Stimulated activated CD4-positive, alpha-beta T cell treated with anti-CD3 and anti-CD28 coated beads, Interleukin-1b, Interleukin-23, amount 100 ng/mL, for 4 hours (primary cell): ENCODE data around the gene CACNA1C.

Experiments used
- DNase-seq, 2 donors: peaks; one replicate each; pipeline ENCODE4 v3.0.0-alpha.2; 2020; ENCODE audit warnings: low read depth in 2 of 2

Gene CACNA1C

DNA sequence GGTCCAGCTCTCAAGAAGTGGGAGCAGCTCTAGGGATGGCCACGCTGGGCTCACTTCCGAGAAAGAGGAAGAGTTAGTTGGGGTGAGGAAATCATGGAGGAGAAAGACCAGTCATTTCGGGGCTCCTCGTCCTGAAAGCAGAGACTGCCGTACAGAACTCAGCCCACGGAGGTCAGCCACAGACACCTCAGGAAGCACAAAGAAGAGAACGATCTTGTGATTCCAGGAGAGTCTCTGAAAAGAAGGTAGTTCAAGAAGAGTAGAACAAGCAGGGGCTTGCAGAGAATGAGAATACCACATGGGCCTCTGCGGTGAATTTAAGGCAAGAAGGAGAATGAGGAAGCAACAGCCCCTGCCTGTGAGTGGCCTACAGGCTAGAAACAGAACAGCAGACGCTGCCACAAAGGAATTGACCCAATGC lies 311.9 kb downstream of the CACNA1C start:
- no peak for DNase-seq

DNA sequence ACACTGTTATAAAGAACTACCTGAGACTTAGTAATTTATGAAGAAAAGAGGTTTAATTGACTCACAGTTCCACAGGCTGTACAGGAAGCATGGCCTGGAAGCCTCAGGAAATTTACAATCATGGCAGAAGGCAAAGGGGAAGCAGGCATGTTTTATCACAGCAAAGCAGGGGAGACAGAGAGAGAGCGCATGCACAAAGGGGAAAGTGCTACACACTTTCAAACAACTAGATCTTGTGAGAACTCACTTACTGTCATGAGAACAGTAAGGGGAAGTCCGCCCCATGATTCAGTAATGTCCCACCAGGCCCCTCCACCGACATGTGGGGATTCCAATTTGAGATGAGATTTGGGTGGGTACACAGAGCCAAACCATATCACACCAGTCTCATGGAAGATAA lies 313.9 kb downstream of the CACNA1C start:
- DNase-seq, result no peak

DNA sequence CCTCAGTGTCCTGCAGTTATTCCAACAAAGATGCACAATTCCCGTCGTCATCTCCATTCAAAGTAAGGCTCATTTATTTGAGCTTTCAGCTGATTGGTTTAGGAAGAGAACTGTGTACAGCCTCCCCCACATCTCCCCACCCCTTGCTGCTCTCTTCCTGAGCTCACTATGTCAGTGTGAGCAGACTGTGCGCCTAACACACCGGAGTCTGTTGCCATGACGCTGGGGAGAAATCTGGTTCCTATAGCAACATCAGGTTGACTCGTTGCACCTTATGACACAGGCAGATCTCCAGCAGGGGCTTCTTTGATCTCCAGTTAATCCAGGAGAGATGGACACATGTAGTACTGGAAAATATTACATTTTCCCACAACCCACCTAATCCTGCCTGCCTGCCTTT lies 319.4 kb downstream of the CACNA1C start:
- no peak for DNase-seq

DNA sequence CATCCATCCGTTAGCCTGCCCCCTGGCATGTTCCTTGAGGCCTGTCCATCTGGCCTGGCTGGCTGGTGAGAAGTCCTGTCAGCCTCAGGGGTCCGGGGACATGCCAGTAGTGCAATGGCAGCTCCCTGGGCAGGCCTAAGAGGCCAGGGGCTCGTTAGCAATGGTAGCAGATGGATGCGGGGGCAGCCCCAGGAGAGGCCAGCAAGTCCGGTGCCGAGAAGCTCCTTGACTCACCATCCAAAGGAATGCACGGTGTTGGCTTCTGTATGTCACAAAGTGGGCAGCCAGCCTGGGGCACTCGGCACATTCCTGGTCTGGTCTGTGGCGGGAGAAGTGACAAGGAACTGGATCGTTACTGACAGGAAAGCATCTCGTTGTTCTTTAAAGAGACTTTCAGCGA lies 319.9 kb downstream of the CACNA1C start:
- DNase-seq, result no peak

DNA sequence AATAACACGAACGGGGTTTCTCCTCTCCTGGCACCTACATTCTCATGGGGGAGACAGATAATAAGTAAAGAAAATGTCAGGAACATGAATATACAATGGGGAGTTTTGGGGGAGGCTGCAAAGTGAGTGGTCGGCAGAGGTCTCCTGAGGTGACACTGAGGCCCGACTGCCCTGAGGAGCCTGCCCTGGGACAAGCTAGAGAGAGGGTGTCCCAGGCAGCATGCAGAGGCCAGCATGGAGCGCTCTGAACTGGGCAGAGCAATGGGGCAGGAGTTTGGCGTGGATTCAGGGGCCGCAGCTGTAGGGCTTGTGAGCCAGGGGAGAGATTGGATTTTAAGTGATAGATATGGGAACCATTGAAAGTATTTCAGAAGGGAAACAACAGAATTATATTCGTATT lies 320.5 kb downstream of the CACNA1C start:
- DNase-seq, result no peak

DNA sequence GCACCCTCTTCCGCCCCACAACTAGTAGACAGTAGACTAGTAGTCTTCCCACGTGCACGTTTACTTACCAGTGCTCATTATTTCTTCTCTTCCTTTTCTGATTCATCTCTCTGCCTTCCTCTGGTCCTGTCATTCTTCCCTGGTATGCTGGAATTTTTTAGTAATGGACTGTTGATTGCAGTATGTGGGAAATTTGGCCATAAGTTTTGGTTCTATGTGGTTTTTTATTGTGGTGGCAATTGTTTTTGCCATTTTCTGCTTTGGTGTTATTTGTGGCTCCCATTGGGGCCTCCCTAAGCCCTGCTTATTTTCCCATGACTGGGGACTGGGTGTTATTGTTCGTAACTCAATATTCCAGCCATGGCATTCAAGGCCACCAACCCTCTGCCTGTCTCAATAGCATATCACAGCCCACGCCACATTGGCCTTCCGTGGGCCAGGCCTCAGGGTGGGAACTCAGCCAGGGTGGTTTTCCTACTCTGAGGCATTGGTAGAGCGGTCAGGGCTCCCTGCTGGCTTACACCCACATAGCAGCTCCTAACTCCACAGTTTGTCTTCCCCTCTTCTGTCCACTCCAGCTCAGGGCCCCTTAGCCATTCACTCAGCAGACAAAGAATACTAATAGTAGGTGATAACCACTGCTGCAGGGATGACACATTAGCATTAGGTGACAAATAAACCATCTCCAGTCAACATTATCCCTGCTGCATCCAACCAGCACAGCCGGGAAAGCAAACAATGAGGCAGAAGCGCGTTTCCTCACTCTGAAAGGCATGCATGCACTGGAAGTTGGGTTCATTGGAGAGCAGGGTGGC lies 321.5 kb downstream of the CACNA1C start:
- no peak for DNase-seq

DNA sequence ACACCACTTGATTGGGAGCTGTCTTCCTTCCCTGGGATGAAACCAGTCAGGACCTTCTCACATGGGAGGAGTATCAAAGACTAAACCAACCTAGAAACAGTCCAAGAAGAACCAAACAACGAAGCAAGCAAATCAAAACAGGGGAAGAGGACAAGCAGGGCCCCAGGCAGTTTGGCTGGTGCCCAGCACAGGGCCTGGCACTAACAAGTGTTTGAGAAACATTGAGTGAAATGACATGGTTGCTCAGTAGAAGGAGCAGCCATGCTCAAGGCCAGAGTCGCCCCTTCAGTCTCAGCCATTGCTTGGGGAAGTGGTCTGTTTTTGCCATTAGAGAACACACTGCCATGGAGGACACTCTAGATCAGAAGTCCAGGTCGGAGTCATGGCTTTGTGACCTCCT lies 323.1 kb downstream of the CACNA1C start:
- DNase-seq, result no peak

DNA sequence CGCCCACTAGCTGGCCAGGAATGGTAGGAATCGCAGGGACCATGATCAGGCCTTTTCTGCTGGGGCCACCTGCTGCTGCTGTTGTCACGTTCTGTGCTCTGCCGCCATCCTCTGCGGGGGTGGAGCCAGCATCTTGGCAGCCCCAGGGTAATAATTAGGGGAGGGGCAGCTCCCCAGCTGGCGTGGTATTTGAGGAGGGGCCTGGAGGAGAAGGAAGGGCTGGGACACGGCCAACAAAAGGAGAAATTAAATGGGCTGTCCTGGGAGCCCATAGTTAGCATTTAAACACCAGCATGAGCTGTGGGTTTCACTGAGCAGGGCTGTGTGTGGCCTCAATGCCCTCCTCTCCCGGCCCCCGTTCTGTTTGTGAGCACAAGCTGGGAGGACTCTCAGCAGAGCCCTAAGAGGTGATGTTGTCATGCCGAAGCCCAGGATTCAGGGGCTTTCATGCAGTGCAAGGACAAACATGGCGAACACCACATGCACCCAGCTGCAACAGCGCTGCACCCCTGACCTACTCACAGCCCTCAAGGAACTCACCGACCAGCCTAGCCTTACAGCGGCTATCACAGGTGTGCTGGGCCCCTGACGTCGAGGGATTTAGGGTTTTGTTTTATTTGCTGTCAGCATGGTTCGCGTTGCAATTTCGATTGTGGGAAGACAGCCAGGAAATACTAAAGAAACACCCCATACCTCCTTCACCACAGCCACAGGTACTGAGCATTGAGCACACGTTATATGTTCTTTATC lies 324.3 kb downstream of the CACNA1C start:
- DNase-seq, result no peak

DNA sequence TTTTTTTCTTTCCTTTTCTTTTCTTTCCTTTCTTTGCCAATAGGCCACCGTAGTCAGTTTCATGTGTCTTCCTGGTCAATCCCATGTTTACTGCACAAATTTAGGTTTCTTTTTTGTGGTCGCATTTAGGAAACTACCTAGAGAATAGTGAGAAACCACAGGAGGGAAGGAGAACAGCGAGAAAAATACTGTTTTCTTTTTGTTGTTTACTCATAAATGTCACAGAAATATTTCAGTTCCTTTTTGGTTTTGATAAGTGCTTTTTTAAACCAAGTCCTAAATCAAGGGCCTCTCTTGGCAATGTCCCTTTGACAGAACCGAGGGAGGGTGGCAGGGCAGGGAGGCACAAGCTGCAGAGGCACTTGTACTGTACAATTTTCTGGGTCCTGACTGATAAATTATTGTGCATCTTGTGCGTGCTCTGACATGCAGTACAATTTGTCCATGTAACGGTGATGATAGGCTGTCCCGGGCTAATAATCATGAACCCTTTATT lies 326.1 kb downstream of the CACNA1C start:
- no peak for DNase-seq

DNA sequence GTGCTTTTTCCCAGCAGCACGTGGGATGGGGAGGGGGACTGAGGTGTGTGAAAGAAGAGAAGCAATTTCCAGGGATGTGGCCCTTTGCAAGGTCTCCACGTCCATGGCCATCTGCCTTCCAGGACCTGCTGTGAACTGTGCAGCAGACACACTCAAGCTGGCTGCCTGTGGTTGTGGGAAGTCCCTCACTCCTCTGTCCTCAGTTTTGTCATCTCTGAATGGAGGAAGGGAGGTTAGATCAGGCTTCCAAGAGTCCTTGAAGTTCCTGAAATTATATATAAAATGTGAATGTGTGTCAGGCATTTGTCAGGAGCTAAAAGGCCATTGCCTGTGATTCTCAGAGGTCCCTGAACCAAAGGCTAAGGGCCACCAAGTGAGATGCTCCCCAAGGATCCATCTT lies 328.2 kb downstream of the CACNA1C start:
- DNase-seq, result no peak

DNA sequence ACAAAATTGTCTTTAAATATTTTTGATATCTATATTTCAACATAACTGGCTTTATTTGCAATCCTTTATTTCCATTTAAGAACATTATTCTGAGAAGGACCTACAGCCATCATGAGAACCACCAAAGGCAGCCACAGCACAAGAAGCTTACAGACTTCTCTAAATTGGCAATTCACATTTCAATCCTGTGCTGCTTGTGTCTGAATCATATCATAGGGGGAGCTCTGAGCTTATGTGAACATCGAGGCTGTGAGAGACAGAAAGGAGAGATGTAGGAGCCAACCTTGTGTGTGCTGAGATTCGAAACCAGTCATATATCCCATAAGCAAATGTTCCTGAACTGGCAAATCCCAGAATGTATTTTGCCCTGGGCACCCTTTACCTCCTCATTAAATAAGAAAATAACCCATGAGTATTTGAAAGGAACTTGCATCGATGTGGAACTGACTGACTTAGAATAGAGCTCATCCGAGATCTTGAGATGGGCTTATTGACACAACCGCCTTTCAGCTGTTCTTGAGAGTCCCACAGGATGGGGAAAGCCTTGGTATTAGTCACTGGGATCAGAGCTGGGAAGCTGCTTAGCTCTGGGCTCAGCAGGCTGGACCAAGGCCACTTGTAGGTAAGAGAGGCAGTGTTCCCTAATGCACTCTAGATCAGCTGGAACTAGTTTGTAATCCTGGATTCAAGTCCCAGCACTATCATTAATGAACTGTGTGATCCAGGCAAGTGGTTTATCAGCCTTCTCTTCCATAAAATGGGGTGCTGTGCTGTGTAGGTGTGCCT lies 329.8 kb downstream of the CACNA1C start:
- DNase-seq, result no peak

DNA sequence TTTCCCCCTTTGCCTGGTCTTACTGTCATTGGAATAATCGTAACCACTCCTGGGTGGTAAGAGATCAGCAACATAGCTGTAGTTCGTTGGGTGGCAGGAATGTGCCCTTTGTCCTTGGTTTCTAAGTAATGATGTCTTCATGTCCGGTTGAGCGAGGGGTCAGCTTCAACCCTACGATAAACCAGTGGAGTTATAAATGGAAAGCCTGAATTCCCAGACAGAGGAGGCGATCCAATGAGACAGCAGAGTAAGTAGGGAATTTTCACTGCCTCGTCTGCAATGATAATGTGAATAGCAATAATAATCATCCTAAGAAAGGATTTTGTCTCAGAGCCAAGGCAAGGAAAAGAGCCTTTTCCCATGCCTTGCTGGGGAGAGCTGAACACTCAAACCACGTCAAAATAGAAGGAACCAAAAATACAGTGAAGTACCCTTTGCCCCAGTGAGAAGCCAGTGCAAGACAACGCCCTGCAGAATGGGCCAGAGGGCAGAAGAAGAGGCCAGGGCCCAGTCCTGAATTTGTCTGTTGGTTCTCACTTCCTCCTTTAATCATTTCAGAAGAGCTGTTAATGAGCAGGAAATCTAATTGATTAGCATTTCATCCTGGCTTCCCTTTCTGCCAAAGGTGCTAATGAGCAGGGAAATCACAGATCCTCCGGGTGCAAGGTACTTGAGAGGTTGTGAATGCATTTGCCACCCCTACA lies 330.7 kb downstream of the CACNA1C start:
- no peak for DNase-seq

DNA sequence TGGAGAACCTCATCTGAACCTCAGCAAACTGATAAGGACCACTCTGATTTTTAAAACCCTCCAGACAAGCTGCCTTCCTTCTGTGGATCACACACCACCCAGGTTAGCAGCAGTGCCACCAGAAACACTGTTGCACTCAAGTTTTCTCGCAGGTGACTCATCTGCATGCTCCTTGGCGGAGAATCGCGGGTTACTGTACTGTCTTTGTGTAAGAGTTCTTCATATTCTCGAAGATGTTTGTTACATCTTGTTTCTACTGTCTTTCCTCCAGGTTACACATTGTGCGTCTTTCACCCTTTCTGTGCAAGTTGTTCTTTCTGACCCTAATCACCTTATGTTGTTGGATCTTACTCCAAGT lies 331.2 kb downstream of the CACNA1C start:
- DNase-seq, result no peak

DNA sequence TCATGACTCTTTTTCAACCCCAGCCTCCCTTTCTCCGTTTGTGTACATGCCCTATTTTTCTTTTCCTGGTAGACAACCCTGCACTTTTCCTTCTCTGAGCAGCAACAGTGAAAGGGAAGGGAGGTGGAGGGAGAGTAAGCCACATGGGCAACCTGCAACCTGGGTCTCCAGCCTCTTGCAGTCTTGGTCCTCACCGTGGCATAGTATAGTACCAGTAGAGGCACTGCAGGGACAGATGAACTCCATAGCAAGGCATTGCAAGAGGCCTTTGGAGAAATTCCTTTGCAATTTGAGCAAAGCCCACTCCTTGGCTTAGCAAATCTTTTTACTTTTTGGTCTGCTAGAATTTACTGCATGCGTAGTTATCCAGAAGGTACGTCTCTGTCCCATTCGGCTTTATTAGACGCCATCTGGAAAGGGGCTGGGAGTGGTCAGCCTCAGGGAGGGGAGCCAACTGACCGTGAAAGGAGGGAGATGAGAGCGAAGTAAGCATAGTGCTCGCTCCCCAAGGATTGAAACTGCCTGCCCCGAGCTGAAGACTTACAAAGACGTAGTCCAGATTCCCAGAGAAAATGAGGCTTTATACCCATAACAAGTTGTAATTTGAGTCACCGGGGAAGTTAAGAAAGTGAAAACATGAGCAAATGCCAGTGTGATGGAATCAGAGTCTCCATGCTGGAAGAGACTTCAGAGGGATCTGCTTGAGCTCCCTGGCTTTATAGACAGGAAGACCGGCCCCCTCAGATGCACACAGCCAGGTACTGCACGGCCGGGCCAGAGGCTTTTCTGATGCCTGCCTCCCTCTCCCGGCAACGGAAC lies 332.0 kb downstream of the CACNA1C start:
- DNase-seq, result no peak

DNA sequence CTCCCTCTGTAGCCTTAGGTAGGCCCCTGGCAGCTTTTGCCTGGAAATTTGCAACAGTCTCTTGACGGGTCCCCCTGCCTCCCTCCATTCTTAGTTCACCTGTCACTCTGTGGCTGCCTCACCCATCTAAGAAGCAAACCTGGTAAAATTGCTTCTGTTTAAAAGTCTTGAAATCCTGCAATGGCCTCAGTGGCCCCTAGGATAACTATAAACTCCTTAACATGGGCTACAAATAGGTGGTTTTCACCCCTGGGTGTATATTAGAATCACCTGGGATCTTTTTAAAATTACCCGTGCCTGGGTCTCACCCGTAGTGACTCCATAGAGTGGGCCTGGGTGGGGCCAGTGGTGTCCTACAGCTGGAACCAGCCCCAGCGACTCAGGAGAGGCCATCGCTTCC lies 332.7 kb downstream of the CACNA1C start:
- no peak for DNase-seq

DNA sequence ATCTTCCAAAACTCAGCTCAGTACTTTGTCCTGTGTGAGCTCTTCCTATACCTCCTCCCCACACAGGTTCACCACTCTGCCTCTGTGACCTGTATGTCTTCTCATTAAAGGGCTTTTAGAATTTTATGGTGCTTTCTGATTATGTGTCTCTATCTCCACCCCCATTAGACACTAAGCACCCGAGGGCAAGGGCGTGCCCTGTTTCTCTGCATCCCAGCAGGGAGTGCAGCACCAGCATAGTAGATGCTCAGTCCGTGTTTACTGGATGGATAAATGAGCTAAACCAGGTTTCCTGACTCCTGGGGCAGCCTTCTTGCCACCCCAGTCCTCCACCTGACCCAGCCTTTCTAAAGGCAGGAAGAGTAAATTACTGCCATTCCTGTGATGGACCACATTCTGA lies 333.8 kb downstream of the CACNA1C start:
- DNase-seq, result no peak

DNA sequence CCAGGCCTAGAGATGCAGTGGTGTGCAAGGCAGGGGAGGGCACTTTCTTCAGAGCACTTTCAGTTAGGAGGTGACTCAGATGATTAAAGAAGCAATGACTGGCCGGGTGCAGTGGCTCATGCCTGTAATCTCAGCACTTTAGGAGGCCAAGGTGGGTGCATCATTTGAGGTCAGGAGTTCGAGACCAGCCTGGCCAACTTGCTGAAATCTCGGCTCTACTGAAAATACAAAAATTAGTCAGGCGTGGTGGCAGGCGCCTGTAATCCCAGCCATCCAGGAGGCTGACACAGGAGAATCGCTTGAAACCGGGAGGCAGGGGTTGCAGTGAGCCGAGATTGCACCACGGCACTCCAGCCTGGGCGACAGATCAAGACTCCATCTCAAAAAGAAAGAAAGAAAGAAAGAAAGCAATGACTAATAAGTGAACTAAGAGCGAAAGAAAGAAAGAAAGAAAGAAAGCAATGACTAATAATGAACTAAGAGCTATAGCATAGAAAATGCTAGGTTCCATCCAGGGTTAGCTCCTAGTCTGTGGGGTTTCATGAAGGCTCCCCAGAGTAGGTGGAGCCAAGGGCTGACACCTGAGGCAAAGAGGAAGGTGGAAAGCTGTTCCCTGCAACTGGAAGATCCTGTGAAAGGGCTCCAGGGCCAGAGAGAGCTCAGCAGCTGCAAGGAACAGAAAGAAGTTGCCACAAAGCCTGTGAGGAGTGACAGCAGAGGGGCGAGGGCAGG lies 334.5 kb downstream of the CACNA1C start:
- DNase-seq, result no peak

DNA sequence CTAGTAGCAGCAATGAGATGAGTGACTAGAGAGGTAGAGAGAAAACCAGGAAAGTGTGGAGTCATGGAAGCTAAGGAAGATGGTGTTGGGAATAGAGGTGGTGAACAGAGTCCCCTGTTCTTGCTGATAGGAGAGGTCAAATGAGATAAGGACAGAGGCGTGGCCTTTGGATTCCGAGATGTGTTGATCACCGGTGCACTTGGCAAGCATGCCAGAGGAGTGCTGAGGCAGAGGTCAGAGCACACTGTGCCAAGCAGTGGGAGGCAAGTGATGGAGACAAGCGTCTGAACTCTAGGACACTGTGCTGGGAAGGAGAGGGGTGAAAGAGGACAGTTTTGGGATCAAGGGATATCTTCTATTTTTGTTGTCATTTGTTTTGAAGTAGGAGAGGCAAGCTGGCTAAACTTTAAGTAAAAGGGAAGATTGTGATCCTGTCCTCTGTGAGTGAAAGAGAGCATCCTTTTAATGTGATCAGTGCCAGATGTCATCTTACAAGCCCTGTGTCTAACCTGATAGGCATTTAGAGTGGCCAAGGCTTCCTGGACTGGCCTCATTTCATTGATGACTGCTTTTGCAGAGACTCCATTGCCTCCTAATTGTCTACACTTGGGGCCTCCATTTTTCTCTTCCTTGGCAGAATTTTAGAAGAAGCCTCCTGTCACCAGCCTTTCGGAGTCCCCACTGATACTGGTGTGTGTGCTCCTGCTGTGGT lies 336.4 kb downstream of the CACNA1C start:
- DNase-seq, result no peak

DNA sequence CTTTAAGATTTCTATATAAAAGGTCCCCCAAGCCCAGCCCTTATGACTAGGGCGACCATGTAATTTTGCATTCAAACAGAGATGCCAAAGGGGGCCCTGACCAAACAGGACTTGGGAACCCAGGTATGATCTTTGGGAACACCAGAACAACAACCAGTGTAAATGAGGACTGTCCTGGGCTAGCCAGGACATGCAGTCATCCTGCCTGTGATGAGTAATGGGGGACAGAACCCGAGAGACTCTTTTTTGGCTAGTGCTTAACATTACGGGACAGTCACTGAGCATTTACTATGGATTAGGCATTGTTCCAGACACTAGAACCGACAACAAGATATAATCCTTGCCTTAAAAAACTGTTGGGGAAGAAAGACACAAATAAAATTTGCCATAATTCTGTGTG lies 337.3 kb downstream of the CACNA1C start:
- DNase-seq, result no peak
